NCI-H774 (cell line): ENCODE results near the gene PRKCE.

Experiments
- DNase-seq: peaks from one replicate; lab custom pipeline; 2025; lab: John Stamatoyannopoulos, UW

The PRKCE gene

DNA sequence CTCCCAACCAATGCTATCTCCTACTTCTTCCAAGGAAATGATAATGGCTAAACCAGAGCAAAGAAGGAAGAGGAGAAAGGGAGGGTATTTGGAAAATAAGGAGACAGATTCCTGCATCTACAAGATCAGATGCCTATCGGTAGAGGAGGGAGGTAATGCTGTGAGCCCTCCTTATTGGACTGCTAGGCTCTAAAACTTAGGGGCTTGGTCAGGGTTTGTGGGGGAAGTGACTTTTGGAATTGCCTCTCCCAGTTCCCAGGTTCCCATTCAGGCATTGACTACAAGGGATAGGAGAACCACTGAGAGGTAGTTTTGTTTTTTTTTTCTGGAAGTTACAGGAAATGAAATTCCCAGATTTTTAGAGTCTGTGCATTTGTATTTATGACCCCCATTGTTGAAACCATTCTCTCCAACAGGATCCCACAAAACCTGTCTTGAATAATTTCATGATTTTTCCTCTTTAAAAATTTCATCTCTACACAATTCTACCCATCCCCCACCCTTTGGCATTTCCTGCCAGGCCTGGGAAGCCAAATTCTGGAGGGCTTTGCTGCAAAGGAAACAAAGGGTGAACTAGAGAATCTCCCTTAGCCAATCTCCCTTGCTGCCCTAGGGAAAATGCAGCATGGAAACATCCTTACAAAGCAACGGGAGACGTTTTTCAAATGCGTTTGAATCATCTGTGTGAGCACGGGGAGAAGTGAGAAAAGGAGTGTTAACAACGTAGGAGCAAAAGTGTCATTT is 363.6 kb downstream of the PRKCE start:
- no peak for DNase-seq

DNA sequence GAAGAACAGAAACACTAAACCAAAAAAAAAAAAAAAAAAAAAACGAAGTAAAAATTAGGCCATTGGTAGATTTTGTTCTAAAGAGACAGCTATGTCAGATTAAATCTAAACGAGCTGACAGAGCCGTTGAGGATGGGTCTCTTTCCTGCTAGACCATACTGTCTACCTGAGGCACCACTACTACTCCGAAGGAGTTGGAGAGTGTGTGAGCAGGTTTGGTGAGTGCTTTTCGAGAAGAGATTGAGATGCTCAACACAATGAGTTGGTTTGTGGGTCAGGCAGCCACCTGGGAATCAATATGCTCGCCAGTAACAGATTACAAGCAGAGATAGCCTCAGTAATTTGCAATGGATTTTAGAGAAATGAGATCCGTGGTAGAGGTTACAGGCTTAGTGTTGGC is 364.2 kb downstream of the PRKCE start:
- no peak for DNase-seq

GRCh38 chr2:46016091-46016490 is 364.6 kb downstream of the PRKCE start:
- no peak for DNase-seq

GRCh38 chr2:46018773-46019591 is 367.5 kb downstream of the PRKCE start:
- no peak for DNase-seq

- DNase-seq, result no peak
Observed at GRCh38 chr2:46020416-46020815, 368.9 kb downstream of the PRKCE start.

GRCh38 chr2:46023165-46023854 is 371.8 kb downstream of the PRKCE start:
- DNase-seq, result no peak

DNA sequence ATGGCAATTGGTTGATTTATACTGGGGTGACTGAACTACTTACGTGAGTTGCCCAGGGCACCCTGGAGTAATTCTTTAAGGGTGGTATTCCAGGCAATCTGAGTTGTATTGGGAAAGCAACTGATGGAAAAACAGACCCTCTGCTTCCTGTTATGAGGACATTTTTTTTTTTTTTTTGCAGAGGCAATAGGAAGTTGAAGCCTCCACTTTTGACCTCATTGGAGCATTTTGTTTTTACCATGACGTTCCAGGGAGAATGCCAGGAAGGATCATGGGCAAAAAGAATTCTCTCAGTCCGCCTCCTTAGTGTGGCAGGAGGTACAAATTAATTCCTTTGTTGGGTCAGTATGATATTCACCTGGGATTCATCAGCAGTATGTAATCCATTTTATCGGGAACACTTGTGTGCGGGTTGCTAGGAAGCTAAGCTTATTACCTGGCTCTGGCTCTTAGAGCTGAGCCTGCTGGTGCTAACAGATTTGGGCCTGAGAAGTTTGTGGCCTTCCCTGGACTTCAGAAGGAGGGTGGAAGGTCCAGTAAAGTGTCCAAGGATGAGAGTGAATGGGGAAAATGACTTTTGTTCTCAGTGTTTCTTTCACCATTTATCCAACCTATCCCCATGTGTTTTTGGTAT is 372.8 kb downstream of the PRKCE start:
- DNase-seq, result no peak

- DNase-seq, result no peak
Observed at GRCh38 chr2:46025081-46025480, 373.6 kb downstream of the PRKCE start.

DNA sequence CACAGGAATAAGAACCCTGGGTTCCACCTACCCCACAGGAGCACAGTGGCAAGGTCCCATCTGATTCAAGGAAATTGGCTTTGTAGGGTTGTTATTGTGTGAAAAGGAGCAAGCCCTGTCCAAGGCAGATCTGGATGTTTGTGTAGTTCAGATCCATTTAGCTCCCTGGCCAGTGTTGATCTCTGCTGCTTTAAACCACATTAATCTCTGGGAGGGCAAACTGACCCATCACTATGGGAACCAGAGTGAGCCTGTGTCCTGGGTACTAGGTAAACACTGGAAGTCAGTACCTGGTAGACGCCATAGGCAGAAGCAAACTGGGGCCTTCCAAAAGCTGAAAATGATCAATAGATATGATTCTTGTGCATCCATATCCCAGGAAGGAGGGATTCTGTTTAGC is 374.2 kb downstream of the PRKCE start:
- DNase-seq, result no peak

- DNase-seq, result no peak
Observed at GRCh38 chr2:46026431-46026830, 375.0 kb downstream of the PRKCE start.

DNA sequence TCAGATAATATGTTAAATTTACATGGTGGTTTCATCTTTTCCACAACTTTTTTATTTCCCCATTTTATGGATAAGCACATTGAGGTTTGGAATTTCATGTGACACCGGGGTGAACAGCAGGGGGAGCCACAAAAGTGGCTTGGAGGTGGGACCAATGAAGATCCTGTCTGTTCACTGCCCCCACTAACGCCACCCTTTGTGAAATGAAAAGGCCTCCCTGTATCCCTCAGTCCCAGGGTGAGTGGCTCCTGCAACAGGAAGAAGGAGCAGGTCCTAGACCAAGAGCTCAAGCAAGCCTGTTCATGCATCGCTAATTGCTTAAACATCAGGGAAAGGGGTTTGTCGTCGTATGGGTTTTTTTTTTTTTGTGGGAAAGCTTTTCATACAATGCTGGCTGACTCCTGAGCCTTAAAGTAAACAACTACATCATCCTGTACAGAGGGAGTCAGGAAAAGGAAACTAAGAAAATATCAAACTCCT is 377.9 kb downstream of the PRKCE start:
- no peak for DNase-seq

- no peak for DNase-seq
Observed at GRCh38 chr2:46030330-46030729, 378.9 kb downstream of the PRKCE start.

DNA sequence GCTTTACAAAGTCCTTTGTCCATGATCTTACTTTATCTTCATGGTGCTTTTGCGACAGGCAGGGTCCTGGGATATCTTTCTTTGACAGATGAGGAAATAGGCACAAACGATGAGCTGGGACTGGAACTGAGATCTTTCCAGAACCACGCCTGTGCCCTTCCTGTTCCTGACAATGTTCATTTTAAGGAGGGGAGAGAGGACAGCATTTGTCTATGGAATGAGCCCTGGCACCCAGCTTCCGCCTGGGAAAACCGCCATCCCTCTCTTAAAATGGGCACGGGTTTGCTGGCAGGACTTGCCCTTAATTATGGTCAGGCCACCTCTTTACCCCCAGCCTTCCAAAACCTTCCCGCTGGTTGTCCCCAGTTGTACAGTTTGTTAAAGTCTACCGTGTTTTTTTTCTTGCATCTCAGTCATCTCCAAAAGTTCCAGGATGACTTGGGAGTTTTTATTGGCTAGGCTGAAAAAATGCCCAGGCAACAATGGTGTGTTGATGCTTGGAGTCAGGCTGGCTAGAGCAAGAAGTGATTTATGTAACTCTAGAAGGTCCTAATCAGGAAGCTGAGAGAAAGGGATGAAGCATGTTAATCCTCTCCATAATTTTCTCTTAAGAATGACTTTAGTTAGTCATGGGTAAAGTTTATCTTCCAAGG is 380.8 kb downstream of the PRKCE start:
- DNase-seq, result no peak

- DNase-seq, result no peak
Observed at GRCh38 chr2:46032996-46033395, 381.5 kb downstream of the PRKCE start.

DNA sequence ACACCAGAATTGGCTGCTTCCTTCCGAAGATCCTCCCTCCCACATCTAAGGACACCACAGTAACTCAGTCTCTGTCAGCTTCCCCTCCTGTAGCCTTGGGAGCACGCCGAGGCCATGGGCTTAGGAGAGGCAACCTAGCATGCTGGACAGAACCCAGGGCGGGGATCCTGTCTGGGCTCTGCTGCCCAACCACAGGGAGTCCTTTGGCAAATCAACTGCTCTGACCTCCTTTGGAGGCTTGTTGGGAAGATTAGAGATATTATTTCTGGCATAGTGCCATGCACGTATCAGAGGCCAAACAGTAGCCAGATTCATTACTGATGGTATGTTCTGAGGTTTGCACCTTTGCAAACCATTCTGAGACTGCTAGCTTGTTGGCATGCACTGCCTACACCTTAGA is 383.1 kb downstream of the PRKCE start:
- DNase-seq, result no peak

DNA sequence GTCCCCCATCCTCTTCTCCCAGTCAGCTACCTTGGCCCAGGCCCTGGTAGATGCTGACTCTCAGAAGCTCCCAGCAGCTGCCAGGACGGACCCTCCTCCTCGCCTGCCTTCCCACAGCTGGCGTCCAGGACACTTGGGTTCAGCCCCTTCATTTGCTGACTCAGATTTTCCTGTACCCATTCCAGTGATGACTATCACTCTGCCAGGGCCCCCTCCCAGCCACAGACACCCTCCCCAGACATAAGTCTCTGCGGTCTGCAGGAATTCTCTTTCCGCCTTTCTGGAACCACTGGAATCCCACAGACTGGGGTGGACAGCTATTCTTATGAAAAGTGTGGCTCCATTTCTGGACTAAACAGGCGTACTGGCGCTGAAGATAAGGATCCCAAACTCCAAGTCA is 385.5 kb downstream of the PRKCE start:
- no peak for DNase-seq

DNA sequence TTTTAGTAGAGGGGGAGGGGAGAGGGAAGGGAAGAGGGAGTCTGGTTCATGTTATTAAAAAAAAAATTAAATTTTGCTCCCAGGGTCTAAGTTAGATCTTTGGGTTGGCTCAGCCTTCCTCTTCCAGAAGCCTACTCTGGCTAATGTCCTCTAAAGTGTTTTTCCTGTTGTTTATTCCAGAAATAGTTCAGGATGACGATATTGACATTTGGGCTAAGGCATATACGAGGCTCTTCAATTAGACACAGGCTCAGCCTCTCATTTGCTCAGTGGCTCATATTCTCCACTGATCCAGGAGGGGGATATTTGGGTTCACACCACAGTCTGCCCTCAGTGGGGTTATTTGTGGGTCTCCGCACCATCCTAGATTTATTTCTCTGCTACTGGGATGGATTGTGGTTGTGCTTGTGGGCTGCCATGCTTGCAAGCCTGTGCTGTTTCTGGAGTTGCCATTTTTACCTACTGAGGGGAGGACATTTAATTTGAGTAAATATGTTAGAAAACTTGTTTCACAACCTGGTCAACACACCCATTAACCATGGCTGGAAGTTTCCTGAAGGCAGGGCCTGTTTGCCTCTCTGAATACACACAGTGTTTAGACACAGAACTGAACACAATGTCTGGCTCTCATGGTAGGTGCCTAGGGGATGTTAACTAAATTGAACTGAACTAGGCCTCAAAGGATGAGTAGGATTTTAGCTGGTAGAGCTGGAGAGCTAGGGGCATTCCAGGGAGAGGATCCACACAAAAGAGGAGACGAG is 388.2 kb downstream of the PRKCE start:
- DNase-seq, result no peak

- no peak for DNase-seq
Observed at GRCh38 chr2:46040563-46041155, 389.2 kb downstream of the PRKCE start.

- no peak for DNase-seq
Observed at GRCh38 chr2:46041434-46041833, 390.0 kb downstream of the PRKCE start.

DNA sequence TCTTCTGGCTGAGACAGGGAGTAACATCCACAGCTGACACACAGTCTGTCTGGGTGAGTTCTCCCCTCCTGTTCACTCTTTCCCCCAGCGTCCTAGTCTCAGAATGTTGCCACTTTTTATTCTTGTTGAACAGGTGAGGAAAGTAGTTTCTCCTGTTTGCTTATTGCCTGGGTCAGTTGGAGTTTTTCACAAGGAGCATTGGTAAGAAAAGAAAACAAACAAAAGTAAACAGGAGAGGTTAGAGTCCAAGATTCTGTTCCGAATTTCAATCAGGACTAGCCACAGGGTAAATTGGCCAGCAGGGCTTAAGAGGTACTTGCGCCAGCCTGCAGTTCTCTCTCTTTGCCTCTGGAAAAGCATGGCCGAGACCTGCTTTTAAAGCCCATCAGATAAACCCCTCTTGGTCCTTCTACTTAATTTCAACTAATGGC is 390.7 kb downstream of the PRKCE start:
- DNase-seq, result no peak

DNA sequence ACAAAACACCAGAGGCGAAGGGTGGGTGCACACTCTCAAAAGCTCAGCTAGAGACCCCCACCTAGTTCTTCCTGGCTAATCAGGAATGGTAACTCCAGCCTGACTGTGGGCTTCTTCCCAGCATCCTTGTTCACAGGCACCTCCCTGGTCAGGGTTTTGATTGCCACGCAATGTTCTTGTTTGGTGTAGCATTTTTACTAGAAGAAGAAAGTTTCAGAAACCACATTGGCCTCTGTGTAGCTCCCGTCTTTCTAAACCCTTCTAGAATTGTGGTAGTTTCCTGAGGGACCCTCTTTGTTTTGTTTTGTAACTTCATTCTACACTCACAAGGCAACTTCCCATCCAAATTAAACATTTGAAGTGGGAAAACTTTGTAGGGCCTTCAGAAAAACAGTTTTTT is 391.2 kb downstream of the PRKCE start:
- DNase-seq, result no peak
